ENCODE results near the gene ZIC2.
"Not testable (repeated sequence)": the region's sequence is repeated elsewhere in the genome, so short reads cannot be mapped to it uniquely, and the experiment has no call there.

ZIC2 gene

DNA sequence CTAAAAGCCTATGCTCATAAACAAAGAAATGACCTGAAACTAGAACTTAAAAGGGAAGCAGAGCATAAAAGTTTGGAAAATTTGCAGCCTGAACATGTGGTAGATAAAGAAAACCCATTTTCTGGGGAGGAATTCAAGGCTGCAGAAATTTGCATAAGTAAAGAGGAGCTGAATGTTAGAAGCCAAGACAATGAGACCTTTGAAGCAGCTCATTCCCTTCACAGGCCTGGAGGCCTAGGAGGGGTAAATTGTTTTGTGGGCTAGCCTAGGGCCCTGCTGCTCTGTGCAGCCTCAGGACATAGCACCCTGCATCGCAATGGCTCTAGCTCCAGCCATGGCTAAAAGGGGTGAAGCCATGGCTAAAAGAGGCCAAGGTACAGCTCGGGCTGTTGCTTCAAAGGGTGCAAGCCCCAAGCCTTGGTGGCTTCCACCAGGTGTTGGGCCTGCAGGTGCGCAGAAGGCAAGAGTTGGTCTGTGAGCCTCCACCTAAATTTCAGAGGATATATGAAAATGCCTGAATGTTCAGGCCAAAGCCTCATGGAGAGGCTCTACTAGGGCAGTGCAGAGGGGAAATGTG, 38.3 kb downstream of the ZIC2 start:
- no peak for DNase-seq (ENCODE audit: low spot score)

DNA sequence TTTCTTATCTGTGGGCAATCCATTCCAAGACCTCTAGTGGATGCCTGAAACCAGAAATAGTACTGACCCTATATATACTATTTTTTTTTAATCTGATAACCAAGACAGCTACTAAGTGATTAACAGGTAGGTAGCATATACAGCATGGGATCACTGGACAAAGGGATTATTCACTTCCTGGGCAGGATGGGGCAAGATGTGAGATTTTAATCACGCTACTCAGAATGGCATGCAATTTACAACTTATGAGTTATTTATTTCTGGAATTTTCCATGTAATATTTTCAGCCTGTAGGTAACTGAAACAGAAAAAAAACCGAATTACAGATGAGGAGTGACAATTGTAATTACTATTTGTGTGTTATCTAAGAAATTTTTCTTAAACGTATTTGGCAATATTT, 41.2 kb downstream of the ZIC2 start:
- DNase-seq (ENCODE audit: low spot score), result no peak

DNA sequence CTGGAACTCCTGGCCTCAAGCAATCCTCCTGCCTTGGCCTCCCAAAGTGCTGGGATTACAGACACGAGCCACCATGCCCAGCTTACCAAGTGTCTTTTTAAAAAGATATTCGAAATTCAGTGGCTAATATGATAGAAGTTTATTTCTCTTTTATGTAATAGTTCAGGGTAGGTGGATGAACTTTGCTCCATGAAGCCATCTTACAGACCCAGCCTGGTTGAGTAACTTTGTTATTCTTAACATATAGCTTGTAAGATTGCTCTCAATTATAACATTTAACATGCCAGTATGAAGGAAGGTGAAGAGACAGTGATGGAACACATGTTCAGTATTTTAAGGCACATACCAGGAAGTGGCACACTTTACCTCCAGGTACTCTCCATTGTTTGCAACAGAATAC, 42.4 kb downstream of the ZIC2 start:
- DNase-seq (ENCODE audit: low spot score), result no peak

DNA sequence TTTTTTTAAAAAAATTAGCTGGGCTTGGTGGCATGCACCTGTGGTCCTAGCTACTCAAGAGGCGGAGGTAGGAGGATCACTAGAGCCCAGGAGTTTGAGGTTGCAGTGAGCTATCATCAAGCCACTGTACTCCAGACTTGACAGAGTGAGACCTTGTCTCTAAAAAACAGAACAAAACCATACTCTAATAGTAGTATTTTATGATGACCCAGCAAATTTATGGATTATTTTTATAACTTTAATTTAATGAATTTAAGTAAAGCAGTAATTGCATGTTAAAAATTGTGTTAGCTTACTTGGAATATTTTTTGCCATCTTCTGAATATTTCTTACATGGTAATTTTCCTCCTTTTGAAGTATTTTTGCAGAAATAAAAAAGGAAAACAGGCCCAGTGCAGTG, 48.3 kb downstream of the ZIC2 start:
- DNase-seq (ENCODE audit: low spot score), result no peak

DNA sequence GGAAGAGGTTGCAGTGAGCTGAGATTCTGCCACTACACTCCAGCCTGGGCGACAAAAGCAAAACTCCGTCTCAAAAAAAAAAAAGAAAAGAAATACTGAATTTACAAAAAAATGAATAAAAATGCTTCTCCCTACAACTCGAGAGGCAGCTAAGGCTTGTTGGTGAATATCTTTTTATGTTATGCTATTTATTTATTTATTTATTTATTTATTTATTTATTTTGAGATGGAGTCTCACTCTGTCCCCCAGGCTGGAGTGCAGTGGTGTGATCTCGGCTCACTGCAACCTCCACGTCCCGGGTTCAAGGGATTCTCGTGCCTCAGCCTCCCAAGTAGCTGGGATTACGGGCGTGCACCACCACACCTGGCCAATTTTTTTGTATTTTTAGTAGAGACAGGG, 51.1 kb downstream of the ZIC2 start:
- DNase-seq (ENCODE audit: low spot score), result not testable (repeated sequence)

DNA sequence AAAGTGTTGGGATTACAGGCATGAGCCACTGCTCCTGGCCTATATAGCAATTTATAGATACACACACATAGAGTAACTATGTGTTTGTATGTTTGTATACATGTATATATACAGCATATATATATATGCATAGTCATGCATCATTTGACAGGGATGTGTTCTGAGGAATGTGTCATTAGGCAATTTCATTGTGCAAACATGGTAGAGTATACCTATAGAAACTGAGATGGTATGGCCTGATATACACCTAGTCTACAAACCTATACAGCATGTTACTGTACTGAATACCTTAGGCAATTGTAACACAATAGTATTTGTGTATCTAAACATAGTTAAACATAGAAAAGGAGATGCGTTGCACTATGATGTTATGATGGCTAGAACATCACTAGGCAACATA, 54.4 kb downstream of the ZIC2 start:
- DNase-seq (ENCODE audit: low spot score), result no peak
